ENCODE measurements around the gene GNB5.

DNA sequence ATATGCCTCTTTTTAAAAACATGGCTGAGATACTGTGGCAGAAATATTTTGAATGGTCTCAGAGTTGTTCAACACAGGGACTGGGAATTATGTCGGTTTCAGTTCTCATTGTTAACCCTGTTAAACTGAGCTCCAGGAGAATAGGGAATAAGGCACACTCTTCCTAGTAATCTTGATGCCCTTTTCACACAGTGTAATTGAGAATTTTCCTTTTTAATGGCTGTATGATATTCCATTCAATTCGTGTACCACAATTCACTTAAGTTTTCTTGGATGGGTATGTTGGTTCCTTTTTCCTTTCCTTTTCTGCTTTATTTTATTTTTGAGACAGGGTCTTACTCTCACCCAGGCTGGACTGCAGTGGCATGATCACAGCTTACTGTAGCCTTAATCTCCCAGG lies 44.9 kb downstream of the GNB5 start:
- no peak for TF ChIP-seq CTCF (IDR thresholded peaks at IDR 0.05; ENCODE audit: insufficient read depth, low read depth, low read length)
- no peak for TF ChIP-seq EZH2 (IDR thresholded peaks at IDR 0.05; ENCODE audit: insufficient read depth, low read length)
